Measurements from ENCODE around the gene YLPM1.

The YLPM1 gene

GRCh38 chr14:74875941-74876913, 113.1 kb downstream of the YLPM1 start, which contains the start of gene PROX2:
Gene PROX2, minus strand, starts transcription at chr14:74876145. Its CDS starts 12,311 bp downstream, at chr14:74863834.
- no peak for DNase-seq (ENCODE audit: low spot score)

- no peak for DNase-seq (ENCODE audit: low spot score)
Measured at GRCh38 chr14:74879427-74880182, 116.5 kb downstream of the YLPM1 start.

- DNase-seq (ENCODE audit: low spot score): peak; percentile 88
Measured at GRCh38 chr14:74881431-74882102, 118.5 kb downstream of the YLPM1 start, which contains the start of gene DLST. Gene DLST, plus strand, starts transcription at chr14:74881916. Its CDS starts 38 bp downstream, at chr14:74881954.

DNA sequence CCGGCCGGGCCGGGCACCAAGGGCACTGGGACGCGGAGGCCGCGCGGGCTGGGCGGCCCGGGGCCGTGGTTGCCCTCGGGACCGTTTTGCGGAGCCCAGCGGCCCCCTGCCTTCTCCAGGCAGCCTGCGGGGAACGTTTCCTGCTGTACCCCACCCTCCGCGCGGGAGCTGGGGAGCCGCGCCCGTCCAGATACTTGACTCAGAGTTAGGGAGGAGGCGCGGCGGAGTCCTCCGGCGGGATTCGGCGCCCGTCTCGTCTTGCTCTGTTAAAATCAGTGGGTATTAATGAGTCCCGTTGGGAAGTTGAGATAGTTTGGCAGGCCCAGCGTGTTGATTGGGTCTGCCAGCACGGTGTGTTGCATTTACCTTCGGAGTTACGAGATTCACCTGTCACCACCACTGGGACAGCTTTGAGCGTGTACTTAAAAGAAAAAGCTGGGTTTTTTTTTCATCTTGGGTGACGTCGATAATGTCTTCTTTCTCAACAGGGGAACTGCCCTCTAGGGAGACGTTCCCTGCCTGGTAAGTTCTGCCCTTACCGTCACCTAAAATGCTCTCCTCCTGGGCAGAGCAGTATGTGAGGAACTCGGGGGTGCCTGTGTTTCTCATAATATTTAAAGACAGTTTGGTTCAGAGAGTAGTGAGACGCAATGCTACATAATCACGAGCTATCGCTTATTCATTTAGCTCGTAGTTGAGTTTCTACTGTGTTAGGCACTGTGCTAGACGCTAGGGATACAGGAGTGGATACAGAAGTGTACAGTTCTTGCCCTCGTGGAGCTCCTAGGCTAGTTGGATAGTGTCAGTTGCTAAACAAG, 119.2 kb downstream of the YLPM1 start:
- peak; percentile 50 for DNase-seq (ENCODE audit: low spot score)
